ENCODE results near the gene GSTA5.
A peak's percentile ranks its signal among the peaks of the same experiment; 100 is the strongest.
"Not testable (repeated sequence)": the region's sequence is repeated elsewhere in the genome, so short reads cannot be mapped to it uniquely, and the experiment has no call there.

GSTA5 gene

GRCh38 chr6:52840763-52841585, at the start of gene GSTA5:
TSS of gene GSTA5 (minus strand) at chr6:52840813.
- DNase-seq = no peak
- in situ Hi-C loops (cut with HindIII; ENCODE audit: low pct_ligation_motif_present, low pct_unique_long_range_greater_than_20kb, low sequenced_read_pairs) = no loop called here

DNA sequence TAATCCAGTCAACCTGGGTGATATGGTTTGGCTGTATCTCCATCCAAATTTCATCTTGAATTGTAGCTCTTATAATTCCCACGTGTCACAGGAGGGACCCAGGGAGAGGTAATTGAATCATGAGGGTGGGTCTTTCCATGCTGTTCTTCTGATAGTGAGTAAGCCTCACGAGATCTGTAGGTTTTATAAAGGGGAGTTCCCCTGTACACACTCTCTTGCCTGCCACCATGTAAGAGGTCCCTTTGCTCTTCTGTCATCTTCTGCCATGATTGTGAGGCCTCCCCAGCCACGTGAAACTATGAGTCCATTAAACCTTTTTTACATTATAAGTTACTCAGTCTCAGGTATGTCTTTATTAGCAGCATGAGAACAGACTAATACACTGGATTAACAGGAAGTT, 49.4 kb upstream of the GSTA5 start:
- in situ Hi-C loops (cut with HindIII; ENCODE audit: low pct_ligation_motif_present, low pct_unique_long_range_greater_than_20kb, low sequenced_read_pairs) = no loop called here
- no peak for DNase-seq

DNA sequence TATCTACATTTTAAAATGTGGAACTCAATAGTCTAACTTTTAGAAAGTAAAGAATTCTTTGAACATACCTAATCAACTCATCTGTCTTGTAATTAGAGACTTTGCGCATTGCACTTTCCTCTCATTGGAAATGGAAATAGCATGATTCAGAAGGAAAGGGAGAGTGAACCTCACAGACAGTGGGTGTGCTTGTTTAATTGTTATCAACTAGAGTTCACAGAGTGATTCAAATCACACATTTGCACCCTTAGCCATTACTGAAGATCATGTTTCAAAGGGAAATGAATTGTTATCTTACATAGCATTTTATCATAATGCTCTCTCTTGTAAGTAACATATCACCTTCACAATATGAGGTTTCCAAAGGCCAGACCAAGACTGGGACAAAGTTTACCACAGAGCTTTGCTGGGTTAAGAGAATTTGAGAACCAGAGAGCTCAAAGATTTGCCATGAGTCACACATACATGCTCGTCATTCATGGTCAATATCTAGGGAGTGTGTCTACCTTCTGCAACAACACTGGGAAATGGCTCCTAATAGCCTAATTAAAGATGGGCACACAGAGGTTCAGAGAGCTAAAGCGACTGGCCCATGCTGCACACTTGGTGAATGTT, 47.4 kb upstream of the GSTA5 start:
- DNase-seq = no peak
- in situ Hi-C loops (cut with HindIII; ENCODE audit: low pct_ligation_motif_present, low pct_unique_long_range_greater_than_20kb, low sequenced_read_pairs) = no loop called here

GRCh38 chr6:52881996-52882841, 41.6 kb upstream of the GSTA5 start:
- DNase-seq = peak; percentile 76
- in situ Hi-C loops (cut with HindIII; ENCODE audit: low pct_ligation_motif_present, low pct_unique_long_range_greater_than_20kb, low sequenced_read_pairs) = no loop called here

GRCh38 chr6:52881662-52881995, 41.0 kb upstream of the GSTA5 start:
- DNase-seq = no peak
- in situ Hi-C loops (cut with HindIII; ENCODE audit: low pct_ligation_motif_present, low pct_unique_long_range_greater_than_20kb, low sequenced_read_pairs) = no loop called here

DNA sequence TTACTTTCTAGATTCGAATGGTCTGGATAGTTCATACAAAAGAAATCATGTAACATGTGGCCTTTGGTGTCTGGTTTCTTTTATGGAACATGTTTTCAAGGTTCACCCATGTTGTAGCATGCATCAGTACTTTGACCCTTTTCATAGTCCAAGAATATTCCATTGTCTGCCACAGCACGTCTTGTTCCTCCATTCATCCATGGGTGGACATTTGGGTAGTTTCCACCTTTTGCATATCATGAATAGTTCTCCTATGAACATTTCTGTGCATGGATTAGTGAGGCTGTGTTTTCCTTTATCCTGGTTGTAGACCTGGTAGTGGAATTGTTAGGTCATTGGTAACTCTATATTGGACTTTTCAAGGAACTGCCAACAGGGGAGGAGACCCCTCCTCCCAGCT, 37.2 kb upstream of the GSTA5 start:
- no peak for DNase-seq
- in situ Hi-C loops (cut with HindIII; ENCODE audit: low pct_ligation_motif_present, low pct_unique_long_range_greater_than_20kb, low sequenced_read_pairs) = no loop called here

DNA sequence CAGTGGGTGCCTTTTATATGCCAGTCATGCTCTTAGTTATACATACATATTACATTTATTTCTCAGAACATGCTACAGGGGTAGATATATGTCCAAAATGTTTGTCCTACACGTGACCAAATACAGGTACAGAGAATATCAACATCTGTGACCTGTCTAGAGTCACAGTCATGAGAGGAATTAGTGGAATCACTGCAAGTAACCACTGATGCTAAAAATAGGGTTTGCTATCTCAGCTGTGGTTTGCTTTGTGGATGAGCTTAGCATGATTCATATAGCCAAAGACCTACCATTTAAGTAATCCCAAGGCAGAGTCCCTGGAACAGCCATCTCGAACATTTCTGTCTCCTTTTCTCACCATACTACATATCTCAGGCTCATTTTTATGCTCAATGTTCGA, 36.6 kb upstream of the GSTA5 start:
- in situ Hi-C loops (cut with HindIII; ENCODE audit: low pct_ligation_motif_present, low pct_unique_long_range_greater_than_20kb, low sequenced_read_pairs) = no loop called here
- peak; percentile 56 for DNase-seq

DNA sequence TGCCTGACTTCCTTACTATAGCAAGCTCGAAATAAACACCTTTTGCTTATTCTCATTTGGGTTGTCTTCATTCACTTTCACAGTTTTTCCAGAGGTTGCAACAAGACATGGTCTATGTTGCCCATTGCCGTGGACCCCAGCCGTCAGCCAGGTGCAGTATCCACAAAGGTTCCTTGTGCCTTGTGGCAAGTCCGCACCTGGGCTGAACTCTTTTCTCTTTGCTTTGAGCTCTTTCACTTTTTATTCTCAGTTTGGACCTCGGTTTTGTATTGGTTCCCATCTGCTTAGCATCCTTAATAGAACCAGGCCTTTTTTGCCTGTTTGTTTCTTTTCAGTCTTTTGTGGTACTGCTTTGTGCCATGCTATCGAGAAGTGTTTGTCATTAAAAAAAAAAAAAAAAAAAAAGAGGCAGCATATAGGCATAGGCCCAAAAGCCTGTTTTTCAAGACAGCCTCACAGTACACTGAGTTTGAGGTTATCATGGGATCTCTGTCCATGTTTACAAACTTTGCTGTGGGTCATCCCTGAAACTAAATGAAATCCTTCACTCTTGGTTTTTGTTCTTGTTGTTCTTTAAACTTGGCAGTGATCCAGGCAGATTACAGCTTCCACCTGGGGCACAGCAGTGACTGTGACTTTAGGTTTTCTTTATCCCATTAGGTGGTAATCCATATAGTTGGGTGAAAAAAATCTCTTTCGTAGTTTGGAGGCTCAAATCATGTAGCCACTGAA, 35.6 kb upstream of the GSTA5 start:
- no peak for DNase-seq
- in situ Hi-C loops (cut with HindIII; ENCODE audit: low pct_ligation_motif_present, low pct_unique_long_range_greater_than_20kb, low sequenced_read_pairs) = no loop called here

DNA sequence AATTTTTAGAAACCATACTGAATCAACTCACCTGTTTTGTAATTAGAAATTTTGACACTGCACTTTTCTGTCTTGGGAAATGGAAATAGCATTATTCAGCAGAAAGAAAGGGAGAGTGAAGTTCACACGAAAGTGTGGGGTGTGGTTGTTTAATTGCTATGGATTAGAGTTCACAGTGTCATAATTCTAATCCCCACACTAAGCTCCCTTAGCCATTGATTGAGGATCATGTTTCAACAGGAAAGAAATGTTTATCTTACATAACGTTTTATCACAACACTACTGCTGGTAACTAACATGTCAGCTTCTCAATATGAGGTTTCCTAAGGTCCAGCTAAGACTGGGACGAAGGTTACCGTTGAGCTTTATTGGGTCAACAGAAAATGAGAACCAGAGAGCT, 31.4 kb upstream of the GSTA5 start:
- no peak for DNase-seq
- in situ Hi-C loops (cut with HindIII; ENCODE audit: low pct_ligation_motif_present, low pct_unique_long_range_greater_than_20kb, low sequenced_read_pairs) = no loop called here

GRCh38 chr6:52871621-52872020, 31.0 kb upstream of the GSTA5 start:
- in situ Hi-C loops (cut with HindIII; ENCODE audit: low pct_ligation_motif_present, low pct_unique_long_range_greater_than_20kb, low sequenced_read_pairs) = no loop called here
- no peak for DNase-seq

DNA sequence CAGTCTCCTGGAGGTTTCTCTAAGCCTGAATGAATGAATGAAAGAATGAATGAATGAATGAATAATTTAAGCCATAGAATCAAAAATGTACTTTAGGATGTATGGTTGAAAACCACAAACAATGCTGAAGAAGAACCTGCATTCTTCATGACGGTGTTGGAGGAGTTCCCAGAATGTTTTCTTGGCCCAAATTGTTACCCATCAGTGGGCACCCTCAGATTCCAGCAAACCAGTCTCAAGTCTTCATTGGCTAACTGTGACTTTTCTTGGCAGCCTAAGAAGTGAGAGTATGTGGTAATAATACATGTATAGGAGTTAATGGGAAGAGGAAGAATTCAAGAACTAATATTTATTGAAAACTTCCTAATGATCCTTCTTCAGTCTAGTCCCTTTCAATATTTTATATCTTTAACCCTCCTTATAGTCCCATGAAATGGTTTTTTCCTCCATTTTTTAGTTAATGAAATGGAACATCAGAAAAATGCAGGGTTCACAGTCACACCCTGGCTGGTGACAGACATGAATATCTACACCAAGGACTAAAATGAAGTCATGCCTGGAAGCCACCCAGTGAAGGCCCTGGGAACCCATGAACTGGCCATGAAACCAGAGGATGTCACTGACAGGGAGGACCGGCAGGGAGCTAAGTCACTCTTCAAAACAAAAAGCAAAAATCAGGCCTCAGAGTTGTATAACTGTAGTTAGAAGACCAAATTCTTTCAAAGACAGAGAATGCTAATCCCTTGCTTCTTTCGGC, 29.9 kb upstream of the GSTA5 start:
- DNase-seq = not testable (repeated sequence)

DNA sequence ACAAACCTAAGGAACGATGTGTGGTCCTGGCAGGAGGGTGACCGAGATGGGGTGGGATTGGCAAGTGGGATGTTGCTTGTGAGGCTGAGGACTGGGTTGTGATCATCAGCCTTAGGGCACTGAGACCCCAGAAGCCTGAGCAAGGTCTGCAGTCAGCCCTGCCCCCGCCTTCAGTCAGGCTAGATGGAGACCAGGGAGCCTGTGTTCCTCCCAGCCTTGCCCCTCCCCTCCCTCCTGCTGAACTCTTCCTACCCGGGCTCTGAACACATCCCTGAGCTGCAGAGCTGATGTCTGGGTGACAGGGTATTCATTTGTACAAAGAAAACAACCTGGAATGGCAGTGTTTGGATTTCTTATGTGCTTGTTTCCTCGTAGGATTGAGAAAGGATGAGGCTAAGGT, 28.3 kb upstream of the GSTA5 start:
- DNase-seq; in situ Hi-C loops (cut with HindIII; ENCODE audit: low pct_ligation_motif_present, low pct_unique_long_range_greater_than_20kb, low sequenced_read_pairs): not testable (repeated sequence)

More for the DNA sequence above, 29.9 kb upstream of the GSTA5 start:
- in situ Hi-C loops (cut with HindIII; ENCODE audit: low pct_ligation_motif_present, low pct_unique_long_range_greater_than_20kb, low sequenced_read_pairs) = not testable (repeated sequence)

- in situ Hi-C loops (cut with HindIII; ENCODE audit: low pct_ligation_motif_present, low pct_unique_long_range_greater_than_20kb, low sequenced_read_pairs) = no loop called here
- DNase-seq = no peak
Measured at GRCh38 chr6:52868240-52868639, 27.6 kb upstream of the GSTA5 start.

GRCh38 chr6:52861151-52861550, 20.5 kb upstream of the GSTA5 start:
- in situ Hi-C loops (cut with HindIII; ENCODE audit: low pct_ligation_motif_present, low pct_unique_long_range_greater_than_20kb, low sequenced_read_pairs); DNase-seq: not testable (repeated sequence)

- in situ Hi-C loops (cut with HindIII; ENCODE audit: low pct_ligation_motif_present, low pct_unique_long_range_greater_than_20kb, low sequenced_read_pairs) = no loop called here
- DNase-seq = no peak
Measured at GRCh38 chr6:52858416-52858815, 17.8 kb upstream of the GSTA5 start.

- in situ Hi-C loops (cut with HindIII; ENCODE audit: low pct_ligation_motif_present, low pct_unique_long_range_greater_than_20kb, low sequenced_read_pairs); DNase-seq: not testable (repeated sequence)
Measured at GRCh38 chr6:52856137-52856536, 15.5 kb upstream of the GSTA5 start.

- DNase-seq = no peak
- in situ Hi-C loops (cut with HindIII; ENCODE audit: low pct_ligation_motif_present, low pct_unique_long_range_greater_than_20kb, low sequenced_read_pairs) = no loop called here
Measured at GRCh38 chr6:52849137-52849536, 8.5 kb upstream of the GSTA5 start.

- DNase-seq = no peak
- in situ Hi-C loops (cut with HindIII; ENCODE audit: low pct_ligation_motif_present, low pct_unique_long_range_greater_than_20kb, low sequenced_read_pairs) = no loop called here
Measured at GRCh38 chr6:52846002-52846401, 5.4 kb upstream of the GSTA5 start.
